Measurements from ENCODE around the gene SMIM12. TPM values are rescaled to one million over a fixed set of nuclear protein-coding genes. Genes with fewer than 3 reads are reported as not detected.
"Not testable (repeated sequence)": the region's sequence is repeated elsewhere in the genome, so short reads cannot be mapped to it uniquely, and the experiment has no call there.

SMIM12 gene
- polyA plus RNA-seq, 4 donors, result 30.9 to 40.0 (median 33.1) TPM

DNA sequence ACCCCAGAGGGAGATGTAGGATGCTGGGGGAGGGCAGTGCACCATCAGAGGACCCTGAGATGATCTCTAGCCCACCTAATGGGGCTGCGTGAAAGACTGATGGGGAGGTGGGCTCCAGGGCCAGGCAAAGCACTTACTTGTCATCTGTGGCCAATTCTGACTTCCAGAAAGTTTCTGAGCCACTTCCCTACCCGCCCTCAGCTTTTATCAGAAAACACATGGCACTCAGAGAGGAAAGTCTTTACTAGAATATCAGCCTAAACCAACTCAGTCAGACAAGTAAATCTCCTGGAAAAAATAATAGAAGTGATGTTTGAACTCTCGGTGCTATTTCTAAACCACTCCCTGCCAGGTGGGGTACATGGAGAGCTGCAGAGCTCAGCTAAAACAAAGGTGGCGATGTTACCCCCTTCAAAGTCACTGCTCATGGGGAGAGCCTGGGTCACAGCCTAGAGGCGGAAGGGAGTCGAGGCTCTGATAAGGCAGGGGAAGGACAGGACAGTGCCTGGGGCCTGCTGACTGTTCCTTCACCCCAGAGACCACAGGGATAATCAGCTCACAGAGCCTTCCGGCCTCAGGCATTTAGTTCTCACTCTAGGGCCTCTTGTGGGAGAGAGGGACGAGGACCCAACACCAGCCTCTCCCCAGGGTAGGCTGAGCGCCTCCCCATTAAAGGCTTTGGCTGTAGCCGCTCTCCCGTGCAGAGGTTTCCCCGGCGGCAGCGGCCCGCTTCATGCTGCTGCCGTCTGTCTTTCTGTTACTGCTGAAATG lies 14.2 kb downstream of the SMIM12 start:
- DNase-seq (ENCODE audit: low read depth in 4 of 4, low spot score in 2 of 4), result no peak

DNA sequence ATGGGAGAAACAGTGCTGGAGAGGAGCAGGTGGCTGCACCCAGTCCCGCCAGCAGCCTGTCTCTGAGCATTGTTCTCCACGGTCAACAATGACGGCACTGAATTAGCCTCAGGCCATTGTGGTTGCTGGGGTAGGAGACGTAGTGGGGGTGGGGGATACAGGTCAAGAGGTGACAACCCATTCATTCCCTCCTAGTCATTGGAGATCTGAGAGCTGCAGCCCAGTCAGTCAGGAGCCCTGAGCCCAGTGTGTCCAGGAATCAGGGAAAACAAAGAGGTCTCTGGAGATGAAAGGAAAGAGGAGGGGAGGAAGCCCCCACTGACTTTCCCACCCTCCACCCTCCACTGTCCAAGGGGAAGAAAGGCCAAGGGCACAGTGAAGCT lies 15.3 kb downstream of the SMIM12 start:
- DNase-seq (ENCODE audit: low read depth in 4 of 4, low spot score in 2 of 4), result no peak

DNA sequence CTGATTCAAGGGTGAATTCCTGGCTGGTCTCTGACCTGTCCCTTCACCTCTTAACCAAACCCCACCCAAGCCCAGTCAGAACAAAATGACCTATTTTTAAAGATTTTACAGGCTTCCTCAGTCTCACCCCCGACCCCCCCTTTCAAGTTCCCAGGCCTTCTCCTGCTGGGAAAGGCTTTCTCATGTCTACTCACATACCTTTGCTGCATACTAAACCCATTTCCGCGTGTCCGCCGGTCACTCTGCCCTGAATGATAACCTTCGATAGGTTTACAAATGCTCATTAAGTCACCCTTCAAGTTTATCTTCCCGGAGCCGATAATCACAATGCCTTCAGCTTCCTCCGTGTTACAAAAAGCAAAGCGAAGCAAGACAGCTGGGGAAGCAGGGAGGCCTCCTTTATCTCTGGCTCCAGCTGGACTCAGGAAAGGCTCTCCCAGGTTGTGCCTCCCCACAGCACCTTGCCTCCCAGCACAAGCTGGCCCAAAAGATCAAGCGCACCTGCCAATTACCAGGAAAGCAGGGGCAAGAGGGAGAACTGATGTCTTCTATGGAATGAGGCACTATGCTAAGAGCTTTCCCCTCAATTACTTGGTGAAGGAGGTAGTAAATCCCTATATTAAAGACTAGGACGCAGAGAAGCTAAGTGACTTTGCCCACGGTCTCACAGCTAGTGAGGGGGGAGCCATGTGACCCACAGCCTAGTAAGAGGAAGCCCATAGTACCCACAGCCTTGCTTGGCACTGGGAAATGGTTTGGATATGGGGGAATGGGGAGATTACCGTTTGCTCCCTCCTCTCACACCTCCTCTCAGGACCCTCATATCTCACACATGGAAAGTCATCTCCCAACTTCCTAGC lies 15.9 kb downstream of the SMIM12 start:
- DNase-seq (ENCODE audit: low read depth in 4 of 4, low spot score in 2 of 4), result no peak

DNA sequence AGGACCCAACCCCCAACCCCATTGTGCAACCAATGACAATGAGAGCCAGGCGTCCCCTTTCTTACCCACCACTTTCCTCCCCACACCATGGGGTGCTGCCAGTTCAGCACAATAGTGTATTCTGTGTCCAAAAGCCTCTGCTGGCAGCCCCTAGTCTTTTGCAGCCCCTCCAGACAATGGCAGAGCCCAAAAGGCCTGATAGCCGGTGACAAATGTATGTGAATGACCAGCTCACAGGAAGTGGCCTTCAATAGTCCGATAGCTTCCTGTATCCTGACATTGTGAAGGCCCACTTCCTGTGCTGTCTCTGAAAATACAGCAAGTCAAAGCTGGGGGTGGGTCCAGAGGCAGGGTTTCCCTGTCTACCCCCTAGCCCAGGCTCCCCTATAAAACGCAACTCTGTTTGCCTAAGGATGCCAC lies 16.6 kb downstream of the SMIM12 start:
- DNase-seq (ENCODE audit: low read depth in 4 of 4, low spot score in 2 of 4), result no peak

- DNase-seq (ENCODE audit: low read depth in 4 of 4, low spot score in 2 of 4), result no peak
Observed at GRCh38 chr1:34842073-34842472, 17.5 kb downstream of the SMIM12 start.

DNA sequence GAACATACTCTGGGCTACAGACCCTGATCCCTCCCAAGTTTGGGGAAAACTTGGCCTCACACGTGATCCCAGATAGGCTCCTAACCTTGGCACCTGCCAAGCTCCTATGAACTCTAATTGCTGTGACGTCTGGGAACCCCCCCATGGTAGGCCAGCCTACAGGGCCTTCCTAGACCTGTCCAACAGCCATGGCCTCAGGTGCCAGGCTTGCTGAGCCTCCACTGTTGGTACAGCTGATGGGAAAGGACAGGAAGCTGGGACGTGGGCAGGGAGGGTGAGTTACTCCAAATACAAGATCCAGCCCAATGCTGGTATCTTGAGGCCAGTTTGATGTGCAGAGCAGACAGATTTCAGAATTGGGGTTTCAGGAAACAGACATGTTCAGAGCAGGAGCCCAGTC lies 19.1 kb downstream of the SMIM12 start:
- DNase-seq (ENCODE audit: low read depth in 4 of 4, low spot score in 2 of 4), result no peak

DNA sequence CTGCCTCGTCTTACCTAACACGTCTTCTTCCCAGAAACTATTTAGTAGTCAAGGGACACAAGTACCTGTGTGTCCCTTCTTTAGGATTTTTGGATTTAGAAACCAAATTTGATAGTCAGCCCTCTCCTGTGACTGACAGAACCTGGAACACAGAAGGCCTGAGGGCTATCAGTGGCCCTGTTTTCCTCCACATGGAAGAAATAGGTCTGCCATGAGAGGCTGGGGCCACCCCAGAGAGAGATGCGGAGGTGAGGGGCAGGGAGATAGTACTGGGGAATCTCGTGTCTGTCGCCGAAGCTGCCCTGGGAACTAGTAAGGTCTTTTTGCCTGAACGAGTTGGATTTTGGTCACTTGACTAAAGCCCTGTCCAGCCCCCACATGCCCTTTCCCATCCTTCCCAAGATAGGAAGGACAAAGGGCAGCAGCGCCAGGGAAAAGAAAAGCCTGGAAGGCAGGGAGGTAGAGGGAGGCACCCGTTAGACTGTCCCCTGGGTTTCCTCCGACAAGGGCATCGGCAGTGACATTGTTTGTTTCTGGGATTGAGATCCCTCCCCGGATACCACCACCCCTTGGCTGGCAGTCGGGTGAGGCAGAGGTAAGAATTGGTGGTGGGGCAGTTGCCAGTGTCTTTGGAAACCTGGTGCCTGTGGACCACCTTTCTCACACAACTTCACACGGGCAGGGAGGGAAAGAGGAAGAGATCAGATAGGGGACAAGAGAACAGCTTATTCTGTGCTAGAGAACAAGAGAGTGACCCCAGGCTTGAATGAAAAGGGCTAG lies 19.8 kb downstream of the SMIM12 start:
- DNase-seq (ENCODE audit: low read depth in 4 of 4, low spot score in 2 of 4), result no peak

DNA sequence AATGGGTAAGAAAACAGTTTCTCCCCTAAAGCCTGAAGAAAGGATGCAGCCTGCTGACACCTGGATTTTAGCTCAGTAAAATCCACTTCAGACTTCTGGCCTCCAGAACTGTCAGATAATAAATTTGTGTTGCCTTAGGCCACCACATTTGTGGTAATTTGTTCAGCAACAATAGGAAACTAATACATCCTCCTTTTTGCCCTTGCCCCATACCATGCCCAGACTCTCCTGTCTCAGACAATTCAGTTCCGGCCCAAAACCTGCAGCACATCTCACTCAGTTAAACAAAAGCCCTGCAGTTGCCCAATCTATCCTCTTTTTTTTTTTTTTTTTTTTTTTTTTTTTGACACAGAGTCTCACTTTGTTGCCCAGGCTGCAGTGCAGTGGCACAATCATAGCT lies 25.8 kb downstream of the SMIM12 start:
- no peak for DNase-seq (ENCODE audit: low read depth in 4 of 4, low spot score in 2 of 4)

DNA sequence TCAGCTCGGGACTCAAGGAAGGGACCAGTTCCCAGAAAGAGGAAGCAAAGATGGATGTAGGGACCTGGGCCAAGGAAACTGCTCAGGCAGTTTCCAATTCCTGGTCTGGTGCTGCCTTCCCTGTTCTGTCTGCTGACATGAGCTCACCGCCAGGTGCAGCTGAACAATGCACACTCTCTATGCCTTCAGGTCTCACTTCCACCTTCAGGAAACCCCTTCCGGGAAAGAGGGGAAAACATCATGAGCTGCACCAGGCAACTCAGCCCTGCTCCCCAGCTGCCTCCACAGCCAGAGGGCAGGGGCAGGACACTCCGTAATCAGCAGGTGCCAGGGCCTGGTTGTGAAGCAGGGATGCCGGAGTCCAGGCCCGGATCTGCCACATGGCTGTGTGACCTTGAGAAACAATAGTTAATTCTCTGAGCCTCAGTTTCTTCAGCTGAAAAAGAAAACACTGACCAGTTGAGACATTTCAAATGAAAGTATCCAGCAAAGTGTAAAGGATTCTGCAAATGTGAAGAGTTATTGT lies 27.8 kb downstream of the SMIM12 start:
- no peak for DNase-seq (ENCODE audit: low read depth in 4 of 4, low spot score in 2 of 4)

GRCh38 chr1:34829250-34829649 lies 30.3 kb downstream of the SMIM12 start:
- DNase-seq (ENCODE audit: low read depth in 4 of 4, low spot score in 2 of 4), result no peak

DNA sequence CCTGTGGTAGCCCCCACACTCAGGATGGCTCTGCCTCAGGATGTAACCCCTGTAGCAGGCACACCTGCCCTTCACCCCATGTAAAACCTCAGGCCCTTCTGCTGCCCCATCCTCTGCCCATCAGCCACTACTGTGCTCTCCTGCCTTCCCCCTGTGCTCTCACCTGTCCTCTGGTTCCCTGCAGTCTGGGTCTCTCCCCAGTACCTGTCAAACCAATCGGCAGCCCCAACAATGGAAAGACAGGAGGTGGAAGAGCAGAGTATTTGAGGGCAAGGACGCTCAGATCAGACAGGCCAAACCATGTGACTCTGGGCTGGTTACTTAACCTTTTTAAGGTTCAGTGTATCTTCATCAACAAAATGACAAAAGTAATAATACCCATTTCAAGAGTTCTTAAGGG lies 30.9 kb downstream of the SMIM12 start:
- DNase-seq (ENCODE audit: low read depth in 4 of 4, low spot score in 2 of 4), result no peak

- DNase-seq (ENCODE audit: low read depth in 4 of 4, low spot score in 2 of 4), result no peak
Observed at GRCh38 chr1:34827341-34827941, 32.1 kb downstream of the SMIM12 start.

DNA sequence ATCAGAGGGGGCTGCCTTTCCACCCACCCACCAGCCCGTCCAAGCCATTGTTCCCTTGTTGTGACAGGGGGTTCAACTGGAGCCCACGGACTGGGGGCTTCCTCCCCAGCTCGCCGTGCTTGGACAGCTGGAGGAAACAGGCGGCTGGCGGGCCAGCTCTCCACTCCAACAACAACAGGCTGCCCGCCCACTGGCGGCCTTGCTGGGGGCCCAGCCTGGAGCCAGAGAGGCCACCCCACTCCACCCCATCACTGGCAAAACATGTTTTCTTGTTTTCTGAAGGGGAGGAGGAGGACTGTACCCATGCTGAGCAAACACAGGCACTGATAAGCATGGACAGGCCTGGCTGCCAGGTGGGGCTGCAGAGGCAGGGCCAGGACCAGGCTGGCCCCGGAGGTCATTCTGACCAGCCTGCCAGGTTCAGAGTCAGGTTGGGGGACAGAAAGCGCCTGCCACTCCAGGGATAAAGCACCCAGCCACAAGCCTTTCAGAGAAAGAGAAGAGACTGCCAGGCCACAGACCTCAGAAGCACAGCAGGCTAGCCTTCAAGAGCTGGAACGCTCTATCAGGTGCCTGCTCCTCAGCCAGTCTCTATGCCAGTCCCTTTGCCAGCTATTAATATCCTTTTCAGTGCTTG lies 34.0 kb downstream of the SMIM12 start:
- no peak for DNase-seq (ENCODE audit: low read depth in 4 of 4, low spot score in 2 of 4)

- no peak for DNase-seq (ENCODE audit: low read depth in 4 of 4, low spot score in 2 of 4)
Observed at GRCh38 chr1:34824817-34825454, 34.6 kb downstream of the SMIM12 start.

DNA sequence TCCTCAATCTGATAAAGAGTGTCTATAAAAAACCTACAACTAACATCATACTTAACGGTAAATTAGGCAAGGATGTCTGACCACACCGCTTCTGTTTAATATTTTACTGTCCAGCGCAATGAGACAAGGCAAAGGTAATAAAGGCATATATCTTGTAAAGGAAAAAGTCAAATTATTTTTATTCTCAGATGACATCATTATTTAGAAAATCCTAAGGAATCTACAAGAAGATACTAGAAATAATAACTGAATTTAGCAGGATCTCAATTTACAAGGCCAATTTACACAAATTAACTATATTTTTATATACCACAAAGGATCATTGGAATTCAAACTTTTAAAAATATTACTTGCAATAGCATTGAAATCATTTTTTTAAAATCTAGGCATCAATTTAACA lies 37.3 kb downstream of the SMIM12 start:
- no peak for DNase-seq (ENCODE audit: low read depth in 4 of 4, low spot score in 2 of 4)

DNA sequence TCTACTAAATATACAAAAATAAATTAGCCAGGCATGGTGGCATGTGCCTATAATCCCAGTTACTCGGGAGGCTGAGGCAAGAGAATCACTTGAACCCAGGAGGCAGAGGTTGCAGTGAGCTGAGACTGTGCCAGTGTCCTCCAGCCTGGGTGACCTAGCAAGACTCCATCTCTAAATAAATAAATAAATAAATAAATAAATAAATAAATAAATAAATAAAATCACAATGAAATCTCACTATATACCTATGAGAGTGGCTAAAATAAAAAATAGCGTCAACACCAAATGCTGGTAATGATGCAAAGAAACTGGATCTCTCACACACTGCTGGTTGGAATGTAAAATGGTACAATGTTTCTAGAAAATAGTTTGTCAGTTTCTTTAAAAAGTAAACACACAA lies 40.7 kb downstream of the SMIM12 start:
- not testable (repeated sequence) for DNase-seq (ENCODE audit: low read depth in 4 of 4, low spot score in 2 of 4)

- no peak for DNase-seq (ENCODE audit: low read depth in 4 of 4, low spot score in 2 of 4)
Observed at GRCh38 chr1:34816778-34817177, 42.8 kb downstream of the SMIM12 start.

- DNase-seq (ENCODE audit: low read depth in 4 of 4, low spot score in 2 of 4), result no peak
Observed at GRCh38 chr1:34816332-34816731, 43.2 kb downstream of the SMIM12 start.

DNA sequence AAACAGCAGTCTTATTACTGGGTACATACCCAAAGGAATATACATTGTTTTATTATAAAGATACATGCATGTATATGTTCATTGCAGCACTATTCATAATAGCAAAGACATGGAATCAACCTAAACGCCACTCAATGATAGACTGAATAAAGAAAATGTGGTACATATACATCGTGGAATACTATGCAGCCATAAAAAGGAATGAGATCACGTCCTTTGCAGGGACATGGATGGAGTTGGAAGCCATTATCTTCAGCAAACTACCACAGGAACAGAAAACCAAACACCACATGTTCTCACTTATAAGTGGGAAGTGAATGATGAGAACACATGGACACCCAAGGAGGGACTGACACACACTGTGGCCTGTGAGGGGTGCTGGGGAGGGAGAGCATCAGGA lies 48.8 kb downstream of the SMIM12 start:
- not testable (repeated sequence) for DNase-seq (ENCODE audit: low read depth in 4 of 4, low spot score in 2 of 4)
